GM18873 (cell line): ENCODE measurements around the gene TTC16.
"Not testable (repeated sequence)": the region's sequence is repeated elsewhere in the genome, so short reads cannot be mapped to it uniquely, and the experiment has no call there.

ENCODE experiments used
- ATAC-seq: cut with Tn5 transposase; IDR thresholded peaks from one replicate; pipeline ENCODE4 v1.9.1; 2021; ENCODE audit warnings: mild to moderate bottlenecking, moderate library complexity, moderate number of reproducible peaks; ENCODE audit not compliant: unreplicated experiment, low FRiP score

TTC16 gene

DNA sequence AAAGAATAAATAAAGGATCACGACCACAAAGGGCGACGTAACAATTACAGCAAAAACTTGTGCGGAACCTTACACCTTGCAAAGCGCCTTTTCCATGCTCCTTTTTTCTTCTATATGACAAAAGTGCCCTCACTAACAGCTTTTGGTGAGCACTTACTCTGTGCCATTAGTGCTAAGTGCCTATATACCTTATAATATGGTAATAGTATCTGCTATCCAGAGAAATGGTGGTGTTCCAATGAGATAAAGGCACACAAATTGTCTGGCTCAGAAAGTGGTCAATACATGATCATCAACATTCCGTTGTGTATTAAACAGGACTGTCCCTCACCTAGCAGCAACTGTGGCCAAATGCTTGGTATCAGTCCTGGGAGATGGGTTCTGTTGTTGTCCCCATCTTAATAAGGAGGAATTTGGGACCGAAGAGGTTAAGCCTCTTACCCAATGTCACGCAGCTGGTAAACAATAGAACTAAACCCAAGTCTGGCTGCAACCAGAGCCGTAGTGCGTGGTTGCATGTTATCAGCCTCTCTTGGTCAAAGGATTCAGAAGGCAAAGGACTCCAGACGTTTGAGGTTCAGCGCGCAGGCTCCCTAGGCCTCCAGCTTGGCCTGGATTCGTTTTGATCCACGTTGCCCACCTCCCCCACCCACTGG lies 19.8 kb downstream of the TTC16 start:
- peak; percentile 3 for ATAC-seq

DNA sequence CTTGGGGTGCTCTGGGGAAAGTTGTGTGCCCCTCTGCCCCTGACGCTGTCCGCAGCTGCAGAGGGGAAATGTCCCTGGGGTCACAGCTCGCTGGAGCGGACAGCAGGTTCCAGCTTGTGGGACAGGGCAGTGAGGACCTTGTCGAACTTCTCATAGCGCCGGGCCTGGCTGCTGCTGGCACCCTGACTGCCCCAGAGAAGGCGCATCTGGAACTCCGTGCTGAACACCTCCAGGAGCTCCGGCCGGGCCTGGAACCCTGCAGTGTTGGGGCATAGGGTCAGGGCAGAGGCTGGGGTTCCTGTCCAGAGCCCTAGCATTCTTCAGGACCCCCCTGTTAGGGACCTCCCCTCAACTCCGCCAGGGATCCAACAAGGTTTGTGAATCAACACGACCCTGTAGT lies 22.8 kb downstream of the TTC16 start:
- ATAC-seq = no peak

DNA sequence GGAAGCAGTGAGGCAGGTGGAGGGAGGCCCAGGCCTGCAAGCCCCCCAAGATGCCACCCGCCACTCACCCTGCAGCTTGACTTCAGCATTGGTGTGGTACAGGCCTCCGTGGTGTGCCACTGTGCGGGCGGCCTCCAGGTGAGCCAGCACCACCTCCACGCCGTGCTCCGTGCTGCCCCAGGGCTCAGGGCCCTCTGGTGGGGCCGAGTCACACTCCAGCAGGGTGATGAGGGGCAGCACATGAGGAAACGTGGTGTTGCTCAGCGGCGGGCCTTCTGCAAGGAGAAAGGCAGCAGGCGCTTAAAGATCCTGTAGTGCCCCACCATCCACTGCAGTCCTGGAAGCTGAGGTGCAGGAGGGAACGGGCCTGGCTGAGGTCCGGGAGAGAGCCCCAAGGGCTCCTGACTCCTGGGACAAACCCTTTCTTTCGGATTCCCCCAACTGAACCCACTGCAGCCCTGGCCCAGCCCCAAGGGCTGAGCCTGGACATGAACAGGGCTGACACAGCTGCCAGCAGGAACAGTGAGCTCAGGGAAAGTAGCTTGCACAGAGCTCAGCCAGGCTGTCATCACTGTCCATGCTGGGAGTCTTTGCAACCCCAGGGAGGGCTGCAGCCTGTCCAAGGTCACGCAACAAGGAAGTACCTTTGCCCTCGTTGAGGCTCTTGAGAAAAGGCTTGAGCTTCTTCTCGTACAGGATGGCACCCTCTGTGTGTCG lies 23.9 kb downstream of the TTC16 start:
- no peak for ATAC-seq

DNA sequence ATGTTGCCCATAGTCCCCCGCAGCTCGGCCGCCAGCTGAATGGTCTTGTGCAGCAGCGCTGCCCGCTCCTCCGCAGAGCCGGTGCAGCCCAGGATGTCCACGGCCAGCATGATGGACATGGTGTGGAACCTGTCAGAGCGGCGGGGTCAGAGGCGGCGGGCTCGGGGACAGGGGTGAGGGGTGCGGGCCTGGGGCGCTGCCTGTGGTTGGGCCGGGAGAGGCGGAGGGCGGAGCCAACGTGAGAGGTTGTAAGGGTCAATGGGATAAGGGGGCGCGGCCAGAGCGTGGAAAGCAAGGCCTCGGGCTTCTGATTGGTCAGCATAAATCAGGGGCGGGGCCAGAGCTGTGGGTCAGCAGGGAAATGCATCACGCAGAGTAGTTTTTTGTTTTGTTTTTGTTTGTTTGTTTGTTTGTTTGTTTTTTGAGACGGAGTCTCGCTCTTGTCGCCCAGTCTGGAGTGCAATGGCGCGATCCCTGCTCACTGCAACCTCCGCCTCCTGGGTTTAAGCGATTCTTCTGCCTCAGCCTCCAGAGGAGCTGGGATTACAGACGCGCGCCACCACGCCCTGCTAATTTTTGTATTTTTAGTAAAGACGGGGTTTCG lies 26.1 kb downstream of the TTC16 start:
- no peak for ATAC-seq

DNA sequence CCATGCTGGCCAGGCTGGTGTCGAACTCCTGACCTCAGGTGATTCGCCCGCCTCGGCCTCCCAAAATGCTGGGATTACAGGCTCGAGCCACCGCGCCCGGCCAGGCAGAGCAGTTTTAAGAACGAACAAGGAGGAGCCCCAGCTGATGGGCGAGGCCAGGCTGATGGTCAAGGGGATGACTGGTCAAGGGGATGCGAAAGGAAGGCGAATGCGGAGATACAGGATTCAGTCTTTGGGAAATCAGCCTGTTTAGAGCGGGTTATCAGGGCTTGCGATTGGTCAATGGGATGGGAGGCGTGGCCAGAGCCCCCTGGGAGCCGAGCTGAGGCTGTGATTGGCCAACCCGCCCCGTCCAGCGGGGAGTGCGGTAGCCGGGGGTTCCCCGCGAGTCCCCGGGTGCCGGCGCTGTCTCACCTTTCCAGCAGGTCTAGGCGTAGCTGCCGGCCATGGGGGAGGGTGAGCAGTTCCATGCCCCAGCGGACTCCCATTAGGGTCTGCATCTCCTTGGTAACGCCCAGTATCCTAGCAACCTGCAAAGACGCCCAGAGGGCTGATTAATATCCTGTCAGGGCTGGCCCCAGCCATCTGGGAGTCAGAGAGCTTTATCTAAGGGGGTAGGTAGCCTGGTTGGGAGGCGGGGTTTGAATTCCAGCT lies 26.7 kb downstream of the TTC16 start:
- ATAC-seq = no peak

DNA sequence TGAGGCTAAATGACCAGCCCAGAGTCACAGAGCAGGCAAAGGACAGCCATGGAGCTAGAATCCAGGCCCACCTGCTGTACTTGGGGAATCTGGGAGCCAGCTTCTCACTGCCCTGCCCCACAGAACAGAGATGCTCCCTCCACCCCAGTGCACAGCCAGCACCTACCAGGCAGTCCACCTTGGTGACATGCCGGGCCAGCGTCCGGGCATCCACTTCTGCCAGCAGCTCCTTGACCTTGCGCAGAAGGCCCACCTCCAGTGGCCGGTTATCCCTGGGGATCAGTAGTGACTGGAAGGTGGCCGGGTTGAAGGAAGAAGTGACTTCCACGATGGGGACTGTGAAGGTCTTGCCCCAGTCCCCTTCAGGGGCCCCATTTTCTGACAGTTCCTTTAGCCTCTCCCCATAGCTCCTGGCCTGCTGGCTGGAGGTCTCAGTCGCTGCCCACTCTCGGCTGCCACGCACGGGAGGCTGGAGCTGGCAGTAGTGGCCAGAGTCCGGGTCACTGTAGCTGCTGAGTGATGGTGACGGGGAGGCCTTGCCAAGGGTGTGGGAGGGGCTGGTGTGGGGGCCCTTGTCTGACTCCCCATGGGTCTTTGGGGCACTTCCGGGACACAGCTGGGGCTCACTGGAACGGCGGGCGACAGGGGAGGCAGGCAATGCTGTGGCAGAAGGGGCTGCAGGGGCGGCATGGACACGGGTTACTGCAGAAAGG lies 28.7 kb downstream of the TTC16 start:
- no peak for ATAC-seq

DNA sequence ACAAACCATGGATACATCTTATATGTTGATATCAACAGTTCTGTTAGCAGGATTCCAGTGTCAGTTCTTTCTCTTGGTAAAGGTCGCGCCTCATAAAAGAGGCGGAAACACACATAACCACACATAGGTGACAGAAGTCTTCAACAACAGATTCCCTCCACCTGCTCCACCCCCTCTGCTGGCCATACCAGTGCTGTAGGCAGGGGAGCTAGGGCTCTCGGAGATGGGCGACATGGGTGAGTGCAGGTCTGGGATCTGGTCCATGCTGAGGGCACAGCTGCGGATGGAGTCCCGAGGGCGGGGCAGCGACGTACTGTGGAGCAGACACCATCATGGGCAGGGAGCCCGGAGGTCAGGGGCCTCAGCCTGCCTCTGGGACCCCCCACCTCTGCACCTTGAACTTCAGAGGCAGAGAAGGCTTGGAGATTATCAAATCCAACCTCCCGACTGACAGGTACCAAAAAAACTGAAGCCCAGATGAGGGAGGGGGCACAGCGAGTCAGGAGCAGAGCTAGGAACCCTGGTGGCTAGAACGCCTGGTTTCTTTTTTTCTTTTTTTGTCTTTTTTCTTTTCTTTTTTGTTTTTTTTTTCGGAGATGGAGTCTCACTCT lies 31.2 kb downstream of the TTC16 start:
- no peak for ATAC-seq

DNA sequence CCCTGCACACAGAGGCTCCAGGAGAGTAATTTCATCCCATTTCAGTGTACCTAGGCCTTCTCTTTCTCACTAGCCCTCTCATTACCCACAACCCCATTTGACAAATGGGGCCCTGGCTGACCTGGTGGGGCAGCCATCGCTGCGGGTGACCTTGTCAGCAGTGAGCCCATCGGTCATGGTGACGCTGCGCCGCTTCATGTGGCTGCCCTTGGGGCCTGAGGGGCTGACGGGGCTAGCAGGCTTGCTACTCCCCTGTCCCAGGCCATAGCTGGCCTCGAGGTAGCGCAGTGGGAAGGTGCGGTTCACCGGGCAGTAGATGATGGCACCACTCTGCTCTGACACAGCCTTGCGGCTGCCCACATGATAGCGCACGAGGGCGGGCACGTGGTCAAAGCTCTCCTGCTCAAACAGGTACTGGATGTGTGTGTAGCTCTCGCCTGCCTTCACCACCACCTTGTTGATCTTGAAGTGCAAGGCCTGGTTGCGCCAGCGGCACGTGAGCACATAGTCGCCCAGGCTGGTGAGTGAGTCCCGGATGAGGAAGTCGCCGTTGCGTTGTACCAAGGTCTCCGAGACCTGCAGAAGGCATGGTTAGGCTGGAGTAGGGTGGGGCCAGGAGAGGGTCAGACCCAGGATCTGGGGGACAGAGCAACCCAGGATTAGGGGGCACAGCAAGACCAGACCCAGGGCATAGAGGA lies 33.4 kb downstream of the TTC16 start:
- no peak for ATAC-seq

DNA sequence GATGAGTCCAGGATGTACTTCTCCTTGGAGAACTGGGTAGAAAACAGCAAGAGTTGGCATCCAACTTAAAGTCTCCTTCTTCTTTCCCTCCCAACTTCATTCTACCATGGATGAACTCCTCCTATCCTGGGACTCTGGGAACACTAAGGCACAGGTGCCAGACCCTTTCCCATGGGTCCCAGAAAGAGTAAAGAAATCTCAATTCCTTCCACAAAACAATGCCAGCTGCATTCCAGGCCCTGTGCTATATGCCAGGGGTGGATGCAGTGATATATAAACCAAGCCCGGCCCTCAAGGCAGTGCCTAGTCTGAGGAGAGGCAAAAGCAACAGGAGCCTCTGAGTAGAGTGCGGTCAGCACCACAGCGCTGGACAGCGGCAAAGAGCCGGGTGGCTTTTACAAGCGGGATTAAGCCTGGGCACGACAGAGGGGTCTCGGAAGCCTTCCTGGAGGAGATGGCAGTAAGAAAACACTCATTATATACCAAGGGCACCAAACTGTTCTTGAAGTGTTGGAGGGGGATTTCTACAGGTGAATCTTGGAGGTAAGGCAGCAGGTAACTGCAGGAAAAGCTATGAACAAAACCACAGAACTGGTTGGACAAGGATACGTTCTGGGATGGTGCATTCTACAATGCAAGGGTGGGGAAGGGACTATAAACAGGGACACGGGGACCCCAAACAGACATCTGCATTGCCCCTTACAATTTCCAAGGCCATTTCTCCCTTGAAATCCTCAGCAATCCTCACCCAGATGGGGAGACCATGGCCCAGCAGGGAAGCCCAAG lies 35.6 kb downstream of the TTC16 start:
- no peak for ATAC-seq

DNA sequence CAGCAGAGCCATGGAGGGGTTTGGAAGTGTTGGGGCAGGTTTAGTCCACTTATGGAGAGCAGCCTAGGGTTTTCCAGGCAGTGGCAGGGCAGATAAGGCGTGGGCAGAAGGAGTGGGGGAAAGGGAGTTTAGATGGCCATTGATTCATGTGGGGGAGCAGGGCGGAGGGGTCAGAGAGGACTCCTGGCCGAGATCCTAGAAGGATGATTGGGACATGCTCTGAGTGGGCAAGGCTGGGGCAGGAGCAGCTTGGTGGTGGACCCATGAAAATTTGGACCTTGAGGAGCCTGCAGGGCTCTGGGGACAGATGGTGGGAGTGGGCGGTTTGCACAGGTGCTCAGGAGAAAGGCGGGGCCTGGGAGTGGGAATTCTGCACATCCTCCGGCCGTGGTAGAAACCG lies 37.3 kb downstream of the TTC16 start:
- no peak for ATAC-seq

DNA sequence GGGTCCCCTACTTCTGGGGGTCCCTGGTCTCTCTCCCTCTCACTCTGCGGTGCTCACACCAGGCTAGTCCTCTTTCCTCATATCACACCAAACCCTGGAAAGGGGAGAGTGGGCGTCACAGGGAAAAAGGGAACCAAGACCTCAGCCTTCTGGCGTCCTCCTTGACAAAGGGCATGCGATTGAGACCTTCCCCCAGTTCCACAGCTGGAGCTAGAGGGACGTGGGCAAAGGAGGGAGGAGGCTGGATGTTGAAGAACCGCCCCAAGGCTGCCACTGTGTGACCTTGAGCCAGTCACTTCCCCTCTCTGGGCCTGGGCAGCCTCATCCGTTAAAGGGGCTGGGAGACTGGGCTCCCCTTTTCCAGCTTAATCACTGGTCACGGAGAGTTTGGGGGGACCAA lies 37.7 kb downstream of the TTC16 start:
- ATAC-seq = no peak

DNA sequence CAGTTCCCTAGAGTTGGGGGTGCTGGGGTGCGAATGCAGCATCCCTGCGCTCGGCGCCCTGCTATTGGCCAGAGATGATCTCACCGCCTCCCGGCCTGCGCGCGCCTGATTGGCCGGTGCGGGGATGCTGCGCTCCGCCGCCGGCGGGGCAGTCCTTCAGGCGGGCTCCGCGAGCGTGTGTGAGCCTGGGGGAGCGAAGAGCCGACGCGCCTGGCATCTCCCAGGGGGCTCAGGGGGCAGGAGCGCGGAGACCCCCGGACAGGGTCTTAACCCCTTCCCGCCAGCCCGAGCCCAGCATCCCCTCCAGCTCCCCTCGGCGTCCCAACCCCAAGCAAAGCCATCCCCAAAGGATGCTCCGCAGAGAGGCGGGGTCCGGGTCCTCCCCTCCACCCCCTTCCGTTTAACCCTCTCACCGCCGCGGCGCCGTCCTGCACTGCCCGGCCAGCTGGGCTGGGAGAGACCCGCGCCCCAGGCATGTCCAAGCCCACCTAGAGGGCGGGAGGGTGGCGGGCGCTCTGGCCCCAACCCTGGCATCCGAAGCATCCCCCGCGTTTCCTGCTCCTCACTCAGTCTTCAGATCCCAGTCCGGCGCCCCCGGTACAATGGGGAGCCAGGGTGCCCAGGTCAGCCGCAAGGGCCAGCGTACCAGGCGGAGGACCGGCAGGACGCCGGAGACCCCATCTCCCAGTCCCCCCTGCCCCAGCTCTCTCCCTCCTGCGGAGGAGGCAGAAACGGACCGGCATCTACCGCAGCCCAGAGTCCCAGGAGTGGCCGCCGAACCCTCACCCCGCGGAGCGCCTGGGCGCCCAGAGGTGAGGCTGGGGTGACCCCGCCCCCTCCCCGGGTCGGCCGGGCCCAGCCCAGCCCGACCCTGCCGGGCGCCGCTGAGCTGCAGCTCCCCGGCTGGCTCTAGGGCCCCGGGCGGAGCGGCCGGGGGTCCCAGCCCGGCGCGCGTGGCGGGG lies 38.5 kb downstream of the TTC16 start:
- ATAC-seq = no peak

DNA sequence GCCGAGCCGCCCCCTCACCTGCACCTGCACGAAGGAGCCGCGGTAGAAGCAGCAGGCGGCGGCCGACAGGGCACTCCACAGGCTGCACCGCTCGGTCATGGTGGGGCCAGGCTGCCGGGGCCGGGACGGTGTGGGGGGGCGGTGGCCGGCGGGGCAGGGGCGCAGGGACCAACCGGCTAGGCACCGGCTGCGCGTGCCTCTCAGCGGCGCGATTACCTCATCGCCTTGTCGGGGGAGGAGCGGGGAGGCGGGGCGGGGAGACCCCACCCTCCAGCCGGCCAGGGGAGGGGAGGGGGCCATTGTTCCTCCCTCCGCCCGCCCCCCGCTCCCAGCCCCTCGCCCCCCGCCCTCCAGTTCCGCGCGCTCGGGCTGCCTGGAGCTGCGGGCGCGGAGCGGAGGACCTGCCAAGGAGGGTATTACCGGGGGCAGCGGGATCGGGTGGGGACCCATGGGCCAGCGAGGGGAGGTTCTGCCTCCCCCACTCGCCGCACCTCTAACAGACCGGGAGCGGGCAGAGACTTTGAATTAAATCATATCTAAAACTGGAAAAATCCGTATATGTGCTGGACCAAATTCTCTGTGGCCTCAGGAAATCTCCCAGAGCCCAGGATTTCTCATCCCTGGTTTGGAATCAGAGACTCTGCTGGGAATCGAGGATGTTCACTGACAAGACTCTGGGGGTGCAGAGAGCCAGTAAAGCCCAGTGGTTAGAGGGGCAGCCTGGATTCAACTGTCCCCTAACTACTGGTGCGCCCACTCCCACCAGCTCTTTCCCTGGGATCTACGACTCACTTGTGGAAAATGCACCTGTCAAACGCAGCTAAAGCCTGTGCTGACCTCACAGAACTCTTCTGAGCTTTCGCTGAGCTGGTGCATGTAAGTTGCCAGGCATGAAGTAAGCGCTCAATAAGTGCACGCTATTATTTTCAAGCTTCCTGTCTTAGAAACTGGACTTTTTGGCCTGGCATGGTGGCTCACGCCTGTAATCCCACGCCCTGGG lies 39.5 kb downstream of the TTC16 start:
- ATAC-seq = no peak

DNA sequence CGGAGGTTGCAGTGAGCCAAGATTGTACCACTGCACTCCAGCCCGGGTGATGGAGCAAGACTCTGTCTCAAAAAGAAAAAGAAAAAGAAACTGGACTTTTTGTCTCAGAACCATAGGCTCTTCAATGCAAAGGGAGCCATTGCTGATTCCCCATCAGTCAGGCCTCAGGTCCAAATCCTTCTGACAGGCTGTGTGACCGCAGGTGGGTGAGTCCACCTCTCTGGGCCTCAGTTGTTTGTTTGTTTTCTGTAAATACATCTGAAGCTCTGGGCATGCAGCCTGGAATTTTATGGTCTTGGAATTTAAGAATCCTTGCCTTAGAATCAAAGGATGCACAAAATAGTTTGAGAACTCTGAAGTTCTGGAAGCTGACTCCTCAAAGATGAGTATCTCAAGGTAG lies 40.4 kb downstream of the TTC16 start:
- ATAC-seq = no peak

DNA sequence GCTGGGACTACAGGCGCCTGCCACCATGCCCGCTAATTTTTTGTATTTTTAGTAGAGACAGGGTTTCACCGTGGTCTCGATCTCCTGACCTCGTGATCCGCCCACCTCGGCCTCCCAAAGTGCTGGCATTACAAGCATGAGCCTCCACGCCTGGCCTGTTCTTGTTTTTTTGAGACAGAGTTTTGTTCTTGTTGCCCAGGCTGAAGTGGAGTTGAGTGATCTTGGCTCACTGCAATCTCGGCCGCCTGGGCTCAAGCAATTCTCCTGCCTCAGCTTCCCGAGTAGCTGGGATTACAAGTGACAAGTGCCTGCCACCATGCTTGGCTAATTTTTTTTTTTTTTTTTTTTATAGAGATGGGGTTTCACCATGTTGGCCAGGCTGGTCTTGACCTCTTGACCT lies 40.9 kb downstream of the TTC16 start:
- not testable (repeated sequence) for ATAC-seq

DNA sequence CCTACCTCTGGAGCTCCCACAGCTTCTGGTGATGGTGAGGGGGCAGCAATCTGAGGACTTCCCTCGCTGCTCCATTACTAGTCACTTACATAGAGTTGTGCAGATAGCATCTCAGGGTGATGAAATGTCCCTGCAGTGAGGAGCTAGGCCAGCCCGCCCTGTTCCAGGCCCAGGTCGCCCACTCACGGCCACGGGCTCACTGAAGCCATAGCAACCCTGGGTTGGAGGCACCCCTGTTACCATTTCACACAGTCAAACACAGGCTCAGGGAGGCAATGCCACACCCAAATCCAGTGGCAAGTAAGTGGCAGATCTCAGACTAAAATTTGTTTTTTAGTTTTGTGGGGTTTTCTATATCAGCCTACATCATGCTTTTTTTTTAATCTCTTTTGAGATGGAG lies 43.0 kb downstream of the TTC16 start:
- ATAC-seq = no peak

DNA sequence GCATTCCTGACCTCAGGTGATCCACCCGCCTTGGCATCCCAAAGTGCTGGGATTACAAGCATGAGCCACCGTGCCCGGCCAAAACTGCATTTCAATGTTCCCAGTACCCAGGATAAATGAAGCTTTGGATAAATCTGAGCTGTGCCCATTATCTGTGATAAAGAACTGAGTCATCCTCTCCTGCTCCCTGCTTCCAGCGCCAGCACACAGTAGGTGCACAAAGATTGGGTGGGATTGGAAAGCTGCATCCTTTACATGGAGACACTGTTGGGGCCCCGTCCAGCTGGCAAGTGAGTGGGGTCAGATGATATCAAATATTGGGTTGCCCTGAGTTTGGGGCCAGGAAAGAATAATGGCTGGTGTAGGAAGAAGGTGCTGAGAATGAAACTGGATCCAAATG lies 45.2 kb downstream of the TTC16 start:
- no peak for ATAC-seq
